Measurements from ENCODE around the gene DHDDS.

DNA sequence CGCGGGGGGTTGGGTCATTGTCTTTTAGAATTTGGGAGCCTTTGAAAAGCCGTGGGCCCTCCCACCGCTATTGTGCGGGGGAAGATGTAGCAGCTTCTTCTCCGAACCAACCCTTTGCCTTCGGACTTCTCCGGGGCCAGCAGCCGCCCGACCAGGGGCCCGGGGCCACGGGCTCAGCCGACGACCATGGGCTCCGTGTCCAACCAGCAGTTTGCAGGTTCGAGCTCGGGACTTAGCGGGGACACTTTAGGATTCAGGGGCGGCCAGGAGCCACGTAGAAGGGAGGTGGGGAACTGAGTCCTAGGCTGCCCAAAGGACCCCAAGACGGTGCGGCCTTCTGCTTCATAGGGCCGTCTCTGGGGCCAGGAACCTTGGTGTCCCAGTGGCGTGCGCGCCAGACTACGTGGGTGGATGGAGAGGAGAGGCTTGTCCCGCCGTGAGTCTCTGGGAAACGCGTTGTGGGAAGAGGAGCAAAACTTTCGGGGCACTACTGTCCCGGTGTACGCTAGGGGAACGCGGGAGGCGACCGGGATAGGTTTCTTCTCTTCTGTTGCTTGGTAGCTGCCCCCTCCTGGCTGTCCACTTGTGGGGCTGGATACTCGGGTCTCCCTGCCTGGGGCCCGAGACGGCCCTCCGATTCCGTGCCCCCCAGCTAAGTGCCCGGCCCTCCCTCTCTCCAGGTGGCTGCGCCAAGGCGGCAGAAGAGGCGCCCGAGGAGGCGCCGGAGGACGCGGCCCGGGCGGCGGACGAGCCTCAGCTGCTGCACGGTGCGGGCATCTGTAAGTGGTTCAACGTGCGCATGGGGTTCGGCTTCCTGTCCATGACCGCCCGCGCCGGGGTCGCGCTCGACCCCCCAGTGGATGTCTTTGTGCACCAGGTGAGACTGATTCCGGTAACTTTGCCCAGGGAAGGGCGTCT is 21.2 kb upstream of the DHDDS start, which contains the start of gene LIN28A:
- TF ChIP-seq POLR2A (IDR thresholded peaks at IDR 0.05), result no peak
- TF ChIP-seq, protein P1, sequence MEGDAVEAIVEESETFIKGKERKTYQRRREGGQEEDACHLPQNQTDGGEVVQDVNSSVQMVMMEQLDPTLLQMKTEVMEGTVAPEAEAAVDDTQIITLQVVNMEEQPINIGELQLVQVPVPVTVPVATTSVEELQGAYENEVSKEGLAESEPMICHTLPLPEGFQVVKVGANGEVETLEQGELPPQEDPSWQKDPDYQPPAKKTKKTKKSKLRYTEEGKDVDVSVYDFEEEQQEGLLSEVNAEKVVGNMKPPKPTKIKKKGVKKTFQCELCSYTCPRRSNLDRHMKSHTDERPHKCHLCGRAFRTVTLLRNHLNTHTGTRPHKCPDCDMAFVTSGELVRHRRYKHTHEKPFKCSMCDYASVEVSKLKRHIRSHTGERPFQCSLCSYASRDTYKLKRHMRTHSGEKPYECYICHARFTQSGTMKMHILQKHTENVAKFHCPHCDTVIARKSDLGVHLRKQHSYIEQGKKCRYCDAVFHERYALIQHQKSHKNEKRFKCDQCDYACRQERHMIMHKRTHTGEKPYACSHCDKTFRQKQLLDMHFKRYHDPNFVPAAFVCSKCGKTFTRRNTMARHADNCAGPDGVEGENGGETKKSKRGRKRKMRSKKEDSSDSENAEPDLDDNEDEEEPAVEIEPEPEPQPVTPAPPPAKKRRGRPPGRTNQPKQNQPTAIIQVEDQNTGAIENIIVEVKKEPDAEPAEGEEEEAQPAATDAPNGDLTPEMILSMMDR (IDR thresholded peaks at IDR 0.05), result no peak

All from uterus (tissue), 2 donors.